Upper lobe of left lung (tissue), 6 donors: ENCODE measurements around the gene TPCN1. TPM values are rescaled to one million over a fixed set of nuclear protein-coding genes. Genes with fewer than 3 reads are reported as not detected.

Experiments
- ATAC-seq, 2 donors: fragments of 200-7000 bp; cut with Tn5 transposase; one replicate each; pipeline ENCODE4 v1.9.1; 2022; ENCODE audit warnings: mild to moderate bottlenecking in 2 of 2, moderate library complexity in 2 of 2; ENCODE audit not compliant: low FRiP score in 2 of 2
- DNase-seq, 2 donors: peaks; one replicate each; pipeline ENCODE4 v3.0.0-alpha.2; 2019 to 2020
- H3K27ac ChIP-seq, 4 donors: fragments of 200-600 bp; sonication (generic); one replicate each; pipeline ENCODE4 v1.5.1; 2016 to 2019
- H3K27me3 ChIP-seq, 4 donors: fragments of 200-600 bp; sonication (generic); one replicate each; pipeline ENCODE4 v1.5.1; 2017 to 2019
- H3K36me3 ChIP-seq, 4 donors: fragments of 200-600 bp; sonication (generic); one replicate each; pipeline ENCODE4 v1.5.1; 2016 to 2019
- H3K4me1 ChIP-seq, 4 donors: fragments of 200-600 bp; sonication (generic); one replicate each; pipeline ENCODE4 v1.5.1; 2018 to 2019
- H3K4me3 ChIP-seq, 4 donors: fragments of 200-600 bp; sonication (generic); one replicate each; pipeline ENCODE4 v1.5.1; 2017 to 2019; ENCODE audit warnings: mild to moderate bottlenecking in 2 of 4, moderate library complexity in 1 of 4
- H3K9me3 ChIP-seq, 4 donors: fragments of 200-600 bp; sonication (generic); one replicate each; pipeline ENCODE4 v1.5.1; 2018 to 2019
- EP300 ChIP-seq, 4 donors: sonication (generic); formaldehyde crosslinking; IDR thresholded peaks; one replicate each; pipeline ENCODE4 v1.5.1; 2017; ENCODE audit warnings: antibody characterized with exemption in 4 of 4, control low read depth in 2 of 4
- POLR2A ChIP-seq, 4 donors: fragments of 450-650 bp; IDR thresholded peaks; one replicate each; pipeline ENCODE4 v1.5.1; 2016 to 2017; ENCODE audit warnings: antibody characterized with exemption in 4 of 4, mild to moderate bottlenecking in 2 of 4
- POLR2AphosphoS5 ChIP-seq, 2 donors: sonication (generic); formaldehyde crosslinking; IDR thresholded peaks; one replicate each; pipeline ENCODE4 v1.5.1; 2017; ENCODE audit warnings: antibody characterized with exemption in 2 of 2
- WGBS, 2 donors: methylation state at CpG; one replicate each; pipeline ENCODE4 v1.1.5; 2017 to 2018; 5-methylcytosine and 5-hydroxymethylcytosine counted together
- total RNA-seq, 6 donors: library from RNA; depleted of rRNA in 4 of 6; stranded (reverse); fragments of >200 nt in 4 of 6; gene quantifications; one replicate each; pipeline versions ENCODE4 v1.1.0 to v1.2.1, GENCODE V29; 2016 to 2021
- TF ChIP-seq, protein P1 (sequence below), 6 experiments: fragments of 450-650 bp in 4 of 6; fragments of 200-600 bp in 2 of 6; sonication (generic) in 2 of 6; IDR thresholded peaks; one replicate each; pipeline ENCODE4 v1.5.1; 2016 to 2019; ENCODE audit warnings: antibody characterized with exemption in 6 of 6
- donor health status: DM: no; HTN: no; CAD: no; lungs with moderate emphysema.
- donor health status: DM: no; HTN: yes; CAD: no; lungs with severe emphysema.

TPCN1 gene
- total RNA-seq, 6 donors from 2014 or later: 36.6 to 193 (median 52.2) TPM

DNA sequence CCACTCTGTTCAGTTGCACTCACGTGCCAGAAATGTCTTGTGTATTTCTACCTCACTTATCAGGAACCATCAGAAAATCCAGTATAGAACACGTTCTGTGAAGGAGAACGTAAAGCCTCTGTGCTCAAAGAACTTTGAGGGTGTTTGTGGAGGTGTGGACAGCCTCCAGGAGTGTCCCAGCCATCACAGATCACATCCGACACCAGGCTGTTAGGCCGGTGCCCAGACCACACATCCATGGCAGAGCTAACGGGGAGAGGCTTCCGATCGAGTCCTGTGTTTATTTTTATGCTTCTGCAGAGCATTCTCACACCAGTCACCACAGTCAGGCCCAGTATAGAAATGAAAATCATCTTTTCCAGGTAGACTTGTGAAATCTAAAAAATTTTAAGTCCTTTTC lies 53.6 kb downstream of the TPCN1 start:
- no peaks in the 10 kb centered on the region for H3K9me3 ChIP-seq
- DNase-seq: no peak
- ATAC-seq: no peak
- no peaks in the 10 kb centered on the region for H3K27me3 ChIP-seq
- 84 to 91% methylated on average over 7 to 8 of the region's 8 CpGs for WGBS, 2 donors
- H3K36me3 ChIP-seq: peaks cover 26 to 86% (median 51%) of the 10 kb centered on the region in 4 donors
- H3K27ac ChIP-seq: no peak overlapping the region
- H3K4me1 ChIP-seq: peaks cover 18 to 23% (median 20%) of the 10 kb centered on the region in 4 donors
- TF ChIP-seq EP300 (IDR thresholded peaks at IDR 0.05): no peak
- no peak for TF ChIP-seq POLR2A (IDR thresholded peaks at IDR 0.05)
- TF ChIP-seq POLR2AphosphoS5 (IDR thresholded peaks at IDR 0.05): no peak
- TF ChIP-seq, protein P1, sequence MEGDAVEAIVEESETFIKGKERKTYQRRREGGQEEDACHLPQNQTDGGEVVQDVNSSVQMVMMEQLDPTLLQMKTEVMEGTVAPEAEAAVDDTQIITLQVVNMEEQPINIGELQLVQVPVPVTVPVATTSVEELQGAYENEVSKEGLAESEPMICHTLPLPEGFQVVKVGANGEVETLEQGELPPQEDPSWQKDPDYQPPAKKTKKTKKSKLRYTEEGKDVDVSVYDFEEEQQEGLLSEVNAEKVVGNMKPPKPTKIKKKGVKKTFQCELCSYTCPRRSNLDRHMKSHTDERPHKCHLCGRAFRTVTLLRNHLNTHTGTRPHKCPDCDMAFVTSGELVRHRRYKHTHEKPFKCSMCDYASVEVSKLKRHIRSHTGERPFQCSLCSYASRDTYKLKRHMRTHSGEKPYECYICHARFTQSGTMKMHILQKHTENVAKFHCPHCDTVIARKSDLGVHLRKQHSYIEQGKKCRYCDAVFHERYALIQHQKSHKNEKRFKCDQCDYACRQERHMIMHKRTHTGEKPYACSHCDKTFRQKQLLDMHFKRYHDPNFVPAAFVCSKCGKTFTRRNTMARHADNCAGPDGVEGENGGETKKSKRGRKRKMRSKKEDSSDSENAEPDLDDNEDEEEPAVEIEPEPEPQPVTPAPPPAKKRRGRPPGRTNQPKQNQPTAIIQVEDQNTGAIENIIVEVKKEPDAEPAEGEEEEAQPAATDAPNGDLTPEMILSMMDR (IDR thresholded peaks at IDR 0.05): no peak
- no peak overlapping the region for H3K4me3 ChIP-seq

DNA sequence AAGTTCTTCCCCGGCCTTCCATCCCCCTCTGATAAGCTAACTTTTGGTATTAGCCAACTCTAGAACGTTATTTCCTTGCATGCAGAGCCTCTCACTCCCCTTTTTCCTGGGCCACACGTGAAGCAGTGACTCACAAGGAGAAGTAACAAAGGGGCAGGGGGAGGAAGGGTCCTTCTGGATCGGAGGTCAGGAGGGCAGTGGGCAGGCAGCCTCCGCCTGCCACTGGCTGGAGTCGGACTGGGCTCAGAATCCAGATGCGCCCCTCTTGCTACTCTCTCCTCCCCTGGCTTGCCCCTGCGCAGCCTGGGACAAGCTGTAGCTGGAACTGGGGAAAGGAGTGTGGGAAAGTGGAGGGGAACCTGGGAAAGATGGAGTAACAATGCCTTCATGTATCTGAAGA lies 55.0 kb downstream of the TPCN1 start:
- Histone ChIP-seq H3K27me3 (no peaks in the 10 kb centered on the region), H3K36me3 (peaks cover 34 to 86% (median 52%) of the 10 kb centered on the region in 4 donors), H3K9me3 (no peaks in the 10 kb centered on the region), H3K4me1 (peaks cover 12 to 20% (median 18%) of the 10 kb centered on the region in 4 donors), H3K27ac (no peak overlapping the region), H3K4me3 (no peak overlapping the region)
- TF ChIP-seq POLR2AphosphoS5 (IDR thresholded peaks at IDR 0.05) (no peak), EP300 (IDR thresholded peaks at IDR 0.05) (no peak), POLR2A (IDR thresholded peaks at IDR 0.05) (no peak)
- TF ChIP-seq, protein P1 (IDR thresholded peaks at IDR 0.05): no peak
- WGBS, 2 donors: 76 to 81% methylated on average over 8 of the region's 8 CpGs
- ATAC-seq (no peak), DNase-seq (no peak)

DNA sequence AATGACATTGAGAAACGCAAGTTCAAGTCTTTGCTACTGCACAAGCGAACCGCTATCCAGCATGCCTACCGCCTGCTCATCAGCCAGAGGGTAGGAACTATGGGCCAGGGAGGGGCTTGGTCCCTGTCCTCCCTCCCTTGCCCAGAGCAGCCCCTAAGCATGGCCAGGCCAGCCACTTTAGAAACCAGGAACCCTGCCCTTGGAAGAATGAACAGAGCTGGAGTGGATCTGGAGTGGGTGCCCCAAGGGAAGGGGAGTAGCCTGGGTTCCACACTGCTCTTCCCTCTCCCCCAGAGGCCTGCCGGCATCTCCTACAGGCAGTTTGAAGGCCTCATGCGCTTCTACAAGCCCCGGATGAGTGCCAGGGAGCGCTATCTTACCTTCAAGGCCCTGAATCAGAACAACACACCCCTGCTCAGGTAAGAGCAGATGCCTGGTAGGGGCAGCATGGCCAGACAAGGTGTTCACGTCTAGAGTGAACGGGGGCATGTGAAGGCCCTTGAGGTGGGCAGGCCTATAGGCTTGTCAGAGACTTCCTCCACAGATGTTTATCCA lies 55.8 kb downstream of the TPCN1 start:
- no peak overlapping the region for H3K27ac ChIP-seq
- H3K27me3 ChIP-seq: no peaks in the 10 kb centered on the region
- H3K9me3 ChIP-seq: no peaks in the 10 kb centered on the region
- H3K36me3 ChIP-seq: peaks cover 36 to 82% (median 55%) of the 10 kb centered on the region in 4 donors
- DNase-seq: no peak
- peaks cover 10 to 14% (median 12%) of the 10 kb centered on the region in 4 donors for H3K4me1 ChIP-seq
- WGBS, 2 donors: 96 to 97% methylated on average over 10 of the region's 10 CpGs
- ATAC-seq: peak in 1 of 2 donors; percentile 6
- H3K4me3 ChIP-seq: no peak overlapping the region
- no peak for TF ChIP-seq POLR2AphosphoS5 (IDR thresholded peaks at IDR 0.05)
- TF ChIP-seq EP300 (IDR thresholded peaks at IDR 0.05): no peak
- TF ChIP-seq POLR2A (IDR thresholded peaks at IDR 0.05): no peak
- TF ChIP-seq, protein P1 (IDR thresholded peaks at IDR 0.05): no peak

DNA sequence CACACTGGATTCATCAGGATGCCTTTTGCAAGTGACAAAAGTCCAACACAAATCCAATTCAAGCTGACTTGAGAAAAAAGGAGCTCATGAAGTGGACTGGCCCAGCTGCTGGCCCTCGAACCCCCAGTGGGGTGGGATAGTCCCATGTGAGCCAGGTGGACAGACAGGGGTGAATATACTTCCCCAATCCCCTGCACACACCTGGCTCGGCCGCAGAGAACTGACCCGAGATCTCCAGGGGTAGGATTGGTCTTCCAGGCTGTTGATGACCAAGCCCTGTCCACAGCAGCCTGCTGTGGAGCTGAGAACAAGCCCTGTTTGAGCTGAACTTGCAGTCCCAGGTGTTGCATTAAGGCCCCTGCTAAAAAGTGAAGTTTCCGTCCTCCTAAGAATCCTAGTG lies 56.2 kb downstream of the TPCN1 start:
- WGBS, 2 donors: 94% methylated on average over 4 of the region's 5 CpGs; no CpG with 5 or more reads in 1 of the 2 donors
- no peak overlapping the region for H3K27ac ChIP-seq
- no peaks in the 10 kb centered on the region for H3K27me3 ChIP-seq
- DNase-seq (no peak), ATAC-seq (peak in 1 of 2 donors; percentile 17)
- H3K36me3 ChIP-seq: peaks cover 36 to 80% (median 54%) of the 10 kb centered on the region in 4 donors
- H3K4me3 ChIP-seq: no peak overlapping the region
- no peaks in the 10 kb centered on the region for H3K9me3 ChIP-seq
- TF ChIP-seq POLR2A (IDR thresholded peaks at IDR 0.05): no peak
- TF ChIP-seq EP300 (IDR thresholded peaks at IDR 0.05): no peak
- no peak for TF ChIP-seq POLR2AphosphoS5 (IDR thresholded peaks at IDR 0.05)
- peaks cover 6 to 11% (median 8%) of the 10 kb centered on the region in 4 donors for H3K4me1 ChIP-seq

DNA sequence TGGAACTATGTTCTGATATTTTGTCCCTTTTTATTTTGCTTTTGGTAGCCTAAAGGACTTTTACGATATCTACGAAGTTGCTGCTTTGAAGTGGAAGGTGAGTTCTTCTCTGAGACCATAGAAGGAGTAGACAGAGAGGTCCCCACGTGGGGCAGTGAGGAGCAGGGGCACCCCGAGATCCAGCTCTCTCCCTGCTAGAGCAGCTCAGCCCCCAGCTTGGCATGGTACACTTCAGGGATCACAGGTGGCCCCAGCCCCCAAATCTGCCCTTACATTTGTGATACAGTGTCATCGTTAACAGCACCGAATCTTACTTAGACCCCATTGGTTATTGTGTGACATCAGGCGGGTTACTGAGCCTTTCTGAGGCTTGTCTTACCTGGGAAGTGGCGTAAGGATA lies 56.9 kb downstream of the TPCN1 start:
- DNase-seq: no peak
- peaks cover 35 to 78% (median 56%) of the 10 kb centered on the region in 4 donors for H3K36me3 ChIP-seq
- H3K27ac ChIP-seq: no peak overlapping the region

More for the DNA sequence above, 56.9 kb downstream of the TPCN1 start:
- H3K9me3 ChIP-seq: no peaks in the 10 kb centered on the region
- peaks cover 0 to 4% (median 1%) of the 10 kb centered on the region in 4 donors for H3K4me1 ChIP-seq
- 85 to 94% methylated on average over 8 of the region's 8 CpGs for WGBS, 2 donors
- ATAC-seq: no peak
- no peaks in the 10 kb centered on the region for H3K27me3 ChIP-seq
- H3K4me3 ChIP-seq: no peak overlapping the region
- TF ChIP-seq, protein P1 (IDR thresholded peaks at IDR 0.05): no peak
- no peak for TF ChIP-seq POLR2A (IDR thresholded peaks at IDR 0.05)
- no peak for TF ChIP-seq POLR2AphosphoS5 (IDR thresholded peaks at IDR 0.05)
- TF ChIP-seq EP300 (IDR thresholded peaks at IDR 0.05): no peak
